ENCODE data around the gene CAMK1D.
"Not testable (repeated sequence)": the region's sequence is repeated elsewhere in the genome, so short reads cannot be mapped to it uniquely, and the experiment has no call there.

CAMK1D gene

GRCh38 chr10:12428447-12429135 is 79.2 kb downstream of the CAMK1D start:
- no peak for DNase-seq (ENCODE audit: low read depth in 3 of 3)

- no peak for DNase-seq (ENCODE audit: low read depth in 3 of 3)
These were observed 81.1 kb downstream of the CAMK1D start for GRCh38 chr10:12430406-12430982.

- no peak for DNase-seq (ENCODE audit: low read depth in 3 of 3)
These were observed 82.1 kb downstream of the CAMK1D start for GRCh38 chr10:12431151-12432101.

- DNase-seq (ENCODE audit: low read depth in 3 of 3) = no peak
These were observed 83.2 kb downstream of the CAMK1D start for GRCh38 chr10:12432402-12433189.

GRCh38 chr10:12434277-12434676 is 84.9 kb downstream of the CAMK1D start:
- DNase-seq (ENCODE audit: low read depth in 3 of 3) = no peak

- DNase-seq (ENCODE audit: low read depth in 3 of 3) = not testable (repeated sequence)
These were observed 85.3 kb downstream of the CAMK1D start for GRCh38 chr10:12434677-12435076.

GRCh38 chr10:12435348-12435747 is 86.0 kb downstream of the CAMK1D start:
- no peak for DNase-seq (ENCODE audit: low read depth in 3 of 3)

GRCh38 chr10:12438919-12439692 is 89.8 kb downstream of the CAMK1D start:
- no peak for DNase-seq (ENCODE audit: low read depth in 3 of 3)

GRCh38 chr10:12439767-12440166 is 90.4 kb downstream of the CAMK1D start:
- DNase-seq (ENCODE audit: low read depth in 3 of 3) = not testable (repeated sequence)

- no peak for DNase-seq (ENCODE audit: low read depth in 3 of 3)
These were observed 93.7 kb downstream of the CAMK1D start for GRCh38 chr10:12443026-12443425.

GRCh38 chr10:12444981-12445700 is 95.8 kb downstream of the CAMK1D start:
- no peak for DNase-seq (ENCODE audit: low read depth in 3 of 3)

- DNase-seq (ENCODE audit: low read depth in 3 of 3) = no peak
These were observed 96.5 kb downstream of the CAMK1D start for GRCh38 chr10:12445701-12446334.

- DNase-seq (ENCODE audit: low read depth in 3 of 3) = no peak
These were observed 99.0 kb downstream of the CAMK1D start for GRCh38 chr10:12448340-12448728.

- DNase-seq (ENCODE audit: low read depth in 3 of 3) = peak; percentile 37 to 68 (median 67)
These were observed 99.5 kb downstream of the CAMK1D start for GRCh38 chr10:12448729-12449391.

- DNase-seq (ENCODE audit: low read depth in 3 of 3) = no peak
These were observed 106.0 kb downstream of the CAMK1D start for GRCh38 chr10:12455318-12455717.

- no peak for DNase-seq (ENCODE audit: low read depth in 3 of 3)
These were observed 106.4 kb downstream of the CAMK1D start for GRCh38 chr10:12455766-12456165.

- no peak for DNase-seq (ENCODE audit: low read depth in 3 of 3)
These were observed 110.0 kb downstream of the CAMK1D start for GRCh38 chr10:12459340-12459739.

- no peak for DNase-seq (ENCODE audit: low read depth in 3 of 3)
These were observed 110.4 kb downstream of the CAMK1D start for GRCh38 chr10:12459762-12460161.

- DNase-seq (ENCODE audit: low read depth in 3 of 3) = no peak
These were observed 114.1 kb downstream of the CAMK1D start for GRCh38 chr10:12463459-12463838.

All from stimulated activated CD4-positive, alpha-beta T cell treated with anti-CD3 and anti-CD28 coated beads, TNF-alpha, amount 100 ng/mL, for 24 hours (primary cell).